ENCODE results near the gene KCNE2.

The KCNE2 gene, protein sequence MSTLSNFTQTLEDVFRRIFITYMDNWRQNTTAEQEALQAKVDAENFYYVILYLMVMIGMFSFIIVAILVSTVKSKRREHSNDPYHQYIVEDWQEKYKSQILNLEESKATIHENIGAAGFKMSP

DNA sequence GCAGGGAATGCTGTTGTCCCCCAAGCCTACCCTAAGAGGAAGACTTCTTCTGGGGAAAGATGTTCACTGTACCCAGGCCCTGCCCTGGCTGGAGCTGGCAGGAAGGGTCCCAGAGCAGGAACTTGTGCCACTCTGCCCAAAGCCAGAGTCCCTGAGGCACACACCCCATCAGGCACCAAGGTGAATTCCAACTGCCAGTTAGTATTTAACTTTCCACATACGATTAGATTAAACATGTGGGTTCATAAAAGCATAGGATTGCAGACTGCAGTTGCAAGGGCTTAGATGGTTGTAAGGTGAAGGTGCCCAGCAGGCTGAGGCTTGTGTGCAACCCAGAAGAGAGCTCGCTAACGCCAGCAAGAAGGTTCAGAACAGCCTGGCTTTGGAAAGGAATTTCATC is at the start of gene KCNE2:
Gene KCNE2, plus strand, starts transcription at position 274 of the 400 bp plus-strand sequence. CDS start 6,473 bp downstream, outside the sequence.
- DNase-seq (ENCODE audit: low spot score in 2 of 2) (no peak), ATAC-seq (no peak)
- Mint-ChIP-seq H3K9me3 (no peaks in the 10 kb centered on the region), H3K4me1 (peaks cover 10% of the 10 kb centered on the region), H3K4me3 (no peak within 1 kb of the TSS), H3K27ac (no peak within 1 kb of the TSS), H3K36me3 (no peaks in the 10 kb centered on the region)

DNA sequence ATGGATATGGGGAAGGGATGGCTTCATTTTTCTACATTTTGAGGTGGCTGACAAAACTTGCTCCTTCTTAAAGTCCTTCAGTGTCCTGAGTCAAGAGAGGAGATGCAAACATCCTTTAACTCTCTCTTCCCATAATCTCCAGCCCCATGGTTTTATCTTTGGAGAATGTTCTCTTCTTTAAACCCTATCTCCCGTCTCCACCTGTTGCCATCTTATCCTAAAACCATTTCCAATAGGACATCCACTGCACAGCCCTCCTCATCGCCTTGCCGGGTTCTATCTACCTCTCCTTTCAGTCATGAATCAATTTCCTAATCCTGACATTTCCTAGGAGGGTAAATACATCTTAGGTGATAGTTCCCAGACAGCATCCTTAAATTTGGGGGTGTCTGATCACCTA is 44.2 kb upstream of the KCNE2 start:
- Mint-ChIP-seq H3K4me1 (no peaks in the 10 kb centered on the region), H3K27ac (no peak overlapping the region), H3K9me3 (no peaks in the 10 kb centered on the region), H3K4me3 (no peak overlapping the region), H3K36me3 (no peaks in the 10 kb centered on the region)
- DNase-seq (ENCODE audit: low spot score in 2 of 2) (no peak), ATAC-seq (no peak)

DNA sequence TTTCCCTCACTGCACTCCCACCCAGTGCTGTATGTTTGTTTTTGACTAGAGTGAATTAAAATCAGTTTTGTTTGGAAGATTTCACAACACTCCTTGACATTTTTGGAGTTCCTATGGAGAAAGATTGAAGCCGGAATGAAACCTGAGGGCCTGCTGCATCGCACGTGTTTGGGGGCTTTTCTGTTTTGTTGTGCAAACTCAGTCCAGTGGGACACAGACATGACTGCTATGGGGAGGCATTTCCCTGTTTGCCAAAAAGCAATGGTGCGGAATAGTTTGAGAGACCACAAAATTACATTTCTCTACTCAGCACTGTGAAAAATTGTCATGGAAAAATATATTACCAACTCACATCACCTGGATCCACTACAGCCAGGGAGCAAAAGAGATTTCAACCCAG is 43.8 kb upstream of the KCNE2 start:
- Mint-ChIP-seq H3K27ac (no peak overlapping the region), H3K4me1 (no peaks in the 10 kb centered on the region), H3K4me3 (no peak overlapping the region), H3K9me3 (no peaks in the 10 kb centered on the region), H3K36me3 (no peaks in the 10 kb centered on the region)
- ATAC-seq (no peak), DNase-seq (ENCODE audit: low spot score in 2 of 2) (no peak)

DNA sequence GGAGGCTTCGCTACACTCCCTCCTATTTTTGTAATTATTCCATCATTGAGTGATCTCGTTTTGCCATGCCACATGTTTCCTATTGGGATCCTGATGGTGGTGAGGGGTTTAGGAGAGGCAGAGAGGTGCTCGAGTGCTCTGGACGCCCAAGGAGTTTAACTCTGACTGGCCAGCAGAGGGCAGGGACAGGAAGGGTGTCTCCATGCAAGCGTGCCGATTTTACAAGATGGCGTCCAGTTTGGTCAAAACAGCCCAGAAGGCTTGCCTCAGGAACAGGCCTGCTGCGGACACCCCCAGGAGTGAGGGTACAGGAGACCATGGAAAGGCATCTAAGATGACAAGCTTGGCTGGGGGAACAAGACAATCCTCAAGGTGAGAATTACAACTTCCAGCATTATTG is 33.8 kb upstream of the KCNE2 start:
- Mint-ChIP-seq H3K4me1 (no peaks in the 10 kb centered on the region), H3K9me3 (no peaks in the 10 kb centered on the region), H3K36me3 (no peaks in the 10 kb centered on the region), H3K27ac (no peak overlapping the region), H3K4me3 (no peak overlapping the region)
- DNase-seq (ENCODE audit: low spot score in 2 of 2) = no peak
- no peak for ATAC-seq

GRCh38 chr21:34331726-34332125 is 32.1 kb upstream of the KCNE2 start:
- ATAC-seq (no peak), DNase-seq (ENCODE audit: low spot score in 2 of 2) (no peak)
- H3K9me3 Mint-ChIP-seq = no peaks in the 10 kb centered on the region
- no peaks in the 10 kb centered on the region for H3K36me3 Mint-ChIP-seq
- no peak overlapping the region for H3K4me3 Mint-ChIP-seq
- no peaks in the 10 kb centered on the region for H3K4me1 Mint-ChIP-seq
- H3K27ac Mint-ChIP-seq = no peak overlapping the region

- Mint-ChIP-seq H3K9me3 (no peaks in the 10 kb centered on the region), H3K4me3 (no peak overlapping the region)
- DNase-seq (ENCODE audit: low spot score in 2 of 2) = no peak
These were observed 31.5 kb upstream of the KCNE2 start for GRCh38 chr21:34332347-34332746.

GRCh38 chr21:34333121-34333739 is 30.6 kb upstream of the KCNE2 start:
- no peak overlapping the region for H3K4me3 Mint-ChIP-seq
- no peaks in the 10 kb centered on the region for H3K9me3 Mint-ChIP-seq
- DNase-seq (ENCODE audit: low spot score in 2 of 2) (no peak), ATAC-seq (no peak)
- no peak overlapping the region for H3K27ac Mint-ChIP-seq
- no peaks in the 10 kb centered on the region for H3K36me3 Mint-ChIP-seq
- H3K4me1 Mint-ChIP-seq = no peaks in the 10 kb centered on the region

More at GRCh38 chr21:34332347-34332746, 31.5 kb upstream of the KCNE2 start:
- ATAC-seq = no peak
- H3K36me3 Mint-ChIP-seq = no peaks in the 10 kb centered on the region
- H3K27ac Mint-ChIP-seq = no peak overlapping the region
- no peaks in the 10 kb centered on the region for H3K4me1 Mint-ChIP-seq

DNA sequence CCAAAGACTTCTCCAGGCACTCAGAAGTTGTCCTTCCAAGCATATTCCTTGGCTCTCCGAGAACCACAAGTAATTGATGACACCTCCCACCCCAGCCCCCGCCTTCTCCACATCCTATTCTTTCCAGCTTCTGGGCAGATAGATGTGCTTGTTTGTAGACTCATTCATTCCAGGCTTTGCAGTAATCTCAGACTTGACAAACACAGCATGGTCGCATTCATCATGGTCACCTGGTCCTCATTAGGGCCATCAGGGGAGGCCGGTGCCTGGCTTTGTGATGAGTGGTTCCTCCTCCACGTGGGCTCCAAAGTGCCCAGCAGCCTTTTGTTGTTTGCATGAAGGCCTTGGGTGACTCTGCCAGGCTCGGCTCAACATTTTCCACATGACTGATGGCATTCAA is 28.5 kb upstream of the KCNE2 start:
- no peak overlapping the region for H3K4me3 Mint-ChIP-seq
- H3K4me1 Mint-ChIP-seq = peaks cover 8% of the 10 kb centered on the region
- no peak overlapping the region for H3K27ac Mint-ChIP-seq
- ATAC-seq (no peak), DNase-seq (ENCODE audit: low spot score in 2 of 2) (no peak)
- no peaks in the 10 kb centered on the region for H3K9me3 Mint-ChIP-seq
- H3K36me3 Mint-ChIP-seq = no peaks in the 10 kb centered on the region

GRCh38 chr21:34336245-34336644 is 27.6 kb upstream of the KCNE2 start:
- ATAC-seq = no peak
- Mint-ChIP-seq H3K36me3 (no peaks in the 10 kb centered on the region), H3K4me3 (no peak overlapping the region), H3K4me1 (peaks cover 17% of the 10 kb centered on the region), H3K27ac (no peak overlapping the region), H3K9me3 (no peaks in the 10 kb centered on the region)
- no peak for DNase-seq (ENCODE audit: low spot score in 2 of 2)

DNA sequence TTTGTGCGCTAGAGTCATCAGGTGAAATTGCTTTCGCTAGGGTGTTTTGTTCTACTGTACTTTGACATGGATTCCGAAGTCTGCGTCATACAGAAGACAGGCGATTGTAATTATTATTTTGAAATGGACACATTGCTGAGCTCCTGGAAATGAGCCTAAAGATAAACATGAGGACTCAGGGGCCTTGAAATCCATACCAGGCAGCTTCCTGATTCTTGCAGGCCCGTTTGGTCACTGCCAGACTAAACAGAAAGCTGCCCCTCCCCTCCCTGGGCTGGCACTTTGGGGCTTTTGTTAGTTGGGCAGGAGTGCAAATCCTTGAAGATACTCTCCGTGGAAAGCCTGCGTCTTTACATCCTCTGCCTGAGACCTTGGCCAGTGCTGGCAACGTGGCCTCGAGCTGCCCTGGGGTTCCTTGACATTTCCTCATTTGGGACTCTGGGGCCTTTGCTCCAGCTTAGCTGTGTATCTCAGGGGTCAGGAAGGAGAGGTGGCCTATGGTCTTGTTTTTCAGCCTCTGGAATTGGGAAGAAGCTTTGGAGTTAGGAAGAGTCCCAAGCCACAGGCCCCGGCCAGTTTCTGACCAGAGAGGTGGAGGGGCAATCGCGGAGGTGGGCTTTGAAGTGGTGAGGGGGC is 26.9 kb upstream of the KCNE2 start:
- no peaks in the 10 kb centered on the region for H3K9me3 Mint-ChIP-seq
- no peak overlapping the region for H3K27ac Mint-ChIP-seq
- H3K4me1 Mint-ChIP-seq = peaks cover 20% of the 10 kb centered on the region
- H3K4me3 Mint-ChIP-seq = no peak overlapping the region
- H3K36me3 Mint-ChIP-seq = no peaks in the 10 kb centered on the region
- DNase-seq (ENCODE audit: low spot score in 2 of 2) (no peak), ATAC-seq (no peak)

GRCh38 chr21:34337741-34338140 is 26.1 kb upstream of the KCNE2 start:
- Mint-ChIP-seq H3K4me3 (no peak overlapping the region), H3K9me3 (no peaks in the 10 kb centered on the region), H3K4me1 (peaks cover 20% of the 10 kb centered on the region), H3K27ac (no peak overlapping the region), H3K36me3 (no peaks in the 10 kb centered on the region)
- DNase-seq (ENCODE audit: low spot score in 2 of 2) = no peak
- no peak for ATAC-seq

- H3K9me3 Mint-ChIP-seq = no peaks in the 10 kb centered on the region
- H3K36me3 Mint-ChIP-seq = no peaks in the 10 kb centered on the region
- H3K27ac Mint-ChIP-seq = no peak overlapping the region
- DNase-seq (ENCODE audit: low spot score in 2 of 2) = no peak
- no peak for ATAC-seq
- H3K4me3 Mint-ChIP-seq = no peak overlapping the region
- peaks cover 20% of the 10 kb centered on the region for H3K4me1 Mint-ChIP-seq
These were observed 25.6 kb upstream of the KCNE2 start for GRCh38 chr21:34338226-34338625.

GRCh38 chr21:34340061-34340460 is 23.7 kb upstream of the KCNE2 start:
- Mint-ChIP-seq H3K4me1 (peaks cover 20% of the 10 kb centered on the region), H3K9me3 (no peaks in the 10 kb centered on the region), H3K36me3 (no peaks in the 10 kb centered on the region), H3K27ac (no peak overlapping the region), H3K4me3 (no peak overlapping the region)
- no peak for DNase-seq (ENCODE audit: low spot score in 2 of 2)
- peak; percentile 24 for ATAC-seq

- no peak for ATAC-seq
- Mint-ChIP-seq H3K9me3 (no peaks in the 10 kb centered on the region), H3K36me3 (no peaks in the 10 kb centered on the region), H3K4me3 (no peak overlapping the region), H3K27ac (no peak overlapping the region), H3K4me1 (peaks cover 20% of the 10 kb centered on the region)
- DNase-seq (ENCODE audit: low spot score in 2 of 2) = no peak
These were observed 21.3 kb upstream of the KCNE2 start for GRCh38 chr21:34342476-34342875.

DNA sequence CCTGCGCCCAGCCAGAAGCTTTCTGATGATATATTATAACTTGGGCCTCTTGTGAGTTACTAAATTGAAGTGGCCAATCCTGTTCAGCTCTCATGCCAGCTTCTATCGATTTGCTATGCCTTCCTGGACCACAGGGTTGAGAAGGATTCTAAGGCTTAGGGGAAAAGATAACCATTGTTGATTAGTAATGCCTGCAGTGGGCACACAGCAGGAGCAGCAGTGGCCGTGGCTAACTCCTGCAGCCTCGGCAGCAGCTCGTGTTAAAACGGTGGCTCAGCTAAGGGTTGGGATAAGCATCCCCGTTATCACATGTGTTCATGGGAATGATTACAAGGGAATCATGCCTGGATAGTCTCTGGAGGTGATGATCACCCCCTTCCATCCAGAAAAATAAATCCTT is 20.5 kb upstream of the KCNE2 start:
- ATAC-seq (no peak), DNase-seq (ENCODE audit: low spot score in 2 of 2) (no peak)
- Mint-ChIP-seq H3K4me3 (no peak overlapping the region), H3K4me1 (peaks cover 26% of the 10 kb centered on the region), H3K27ac (no peak overlapping the region), H3K36me3 (no peaks in the 10 kb centered on the region), H3K9me3 (no peaks in the 10 kb centered on the region)

DNA sequence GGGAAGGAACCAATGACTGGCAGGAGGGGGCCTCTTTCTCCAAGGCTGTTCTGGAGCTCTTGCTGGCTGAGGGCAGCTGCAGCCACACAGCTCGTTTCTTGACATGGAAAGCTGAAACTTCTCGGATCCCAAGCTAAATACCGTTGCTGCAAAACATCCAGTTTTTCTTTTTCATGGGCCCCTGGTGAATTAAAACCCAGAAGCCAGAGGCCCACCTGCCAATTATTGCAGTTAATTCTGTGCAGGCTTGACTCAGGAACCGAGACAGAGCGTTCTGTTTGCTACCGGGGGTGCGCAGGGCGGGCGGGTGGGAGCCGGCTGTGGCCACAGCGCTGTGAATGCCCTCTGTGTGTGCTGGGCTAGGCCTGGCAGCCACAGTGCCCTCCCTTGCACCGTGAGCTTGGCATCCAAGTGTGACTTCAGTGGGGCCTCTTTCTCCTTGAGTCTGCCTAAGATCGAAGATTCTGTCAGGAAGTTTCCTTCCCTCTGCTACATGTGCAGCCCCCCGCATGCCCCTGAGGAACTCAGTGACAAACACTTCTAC is 19.9 kb upstream of the KCNE2 start:
- H3K36me3 Mint-ChIP-seq = no peaks in the 10 kb centered on the region
- H3K4me1 Mint-ChIP-seq = peaks cover 26% of the 10 kb centered on the region
- H3K27ac Mint-ChIP-seq = no peak overlapping the region
- H3K4me3 Mint-ChIP-seq = no peak overlapping the region
- DNase-seq (ENCODE audit: low spot score in 2 of 2) (no peak), ATAC-seq (no peak)
- no peaks in the 10 kb centered on the region for H3K9me3 Mint-ChIP-seq

All from stimulated activated effector memory CD8-positive, alpha-beta T cell treated with anti-CD3 and anti-CD28 coated beads, Interleukin-12 subunit alpha, Interleukin-12 subunit beta, amount 100 ng/mL, for 72 hours (primary cell).